ENCODE results near the gene SMAD4. TPM values are rescaled to one million over a fixed set of nuclear protein-coding genes. Genes with fewer than 3 reads are reported as not detected.

SMAD4 gene
- polyA plus RNA-seq, 3 donors = 21.0 to 34.0 (median 29.1) TPM

DNA sequence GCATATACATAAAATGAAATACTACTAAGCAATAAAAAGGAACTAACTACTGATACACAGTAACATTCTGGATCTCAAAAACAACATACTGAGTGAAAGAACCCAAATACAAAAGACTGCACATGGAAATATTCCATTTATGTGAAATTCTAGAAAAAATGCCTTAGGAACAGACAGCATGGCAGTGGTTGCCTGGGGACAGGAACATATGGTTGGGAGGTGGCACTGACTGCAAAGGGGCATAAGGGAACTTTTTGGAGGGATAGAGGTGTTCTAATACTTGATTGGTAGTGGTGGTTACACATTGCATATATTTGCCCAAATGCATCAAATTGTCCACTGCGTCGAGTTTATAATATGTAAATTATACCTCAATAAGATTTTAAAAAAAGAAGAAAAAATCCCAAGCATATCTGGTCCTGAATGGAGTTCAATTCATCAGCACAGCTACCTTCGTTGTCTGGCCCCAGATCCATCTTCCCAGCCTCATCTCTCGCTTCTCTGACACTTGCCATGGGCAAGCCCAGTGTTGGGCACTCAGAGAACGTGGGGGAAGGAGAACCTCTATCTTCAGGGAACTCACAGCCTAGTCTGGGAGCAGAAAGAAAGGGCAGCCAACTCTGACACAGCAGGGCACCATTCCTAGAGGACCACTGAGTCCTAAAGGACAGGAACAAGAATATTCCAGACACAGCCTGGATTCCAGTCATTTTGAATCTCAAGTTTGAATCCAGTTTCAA lies 8.6 kb upstream of the SMAD4 start:
- Mint-ChIP-seq H3K4me3 (no peak overlapping the region), H3K27ac (no peak overlapping the region), H3K27me3 (ENCODE audit: low read depth in 3 of 3) (peaks cover 0 to 2% (median 0%) of the 10 kb centered on the region in 3 donors), H3K4me1 (peaks cover 3% of the 10 kb centered on the region), H3K36me3 (peaks cover 12 to 16% of the 10 kb centered on the region in 2 donors), H3K9me3 (peaks cover 0 to 5% (median 0%) of the 10 kb centered on the region in 7 donors)
- H3K36me3 ChIP-seq (replicated peaks in 1 of 2; ENCODE audit: control insufficient read depth in 1 of 2, insufficient read depth in 2 of 2, low read length in 2 of 2) = peaks cover 0 to 8% of the 10 kb centered on the region in 2 donors
- no peaks in the 10 kb centered on the region for H4K20me1 ChIP-seq (ENCODE audit: insufficient read depth, low read length)
- 100% methylated on average over 3 of the region's 5 CpGs for WGBS (ENCODE audit: insufficient coverage)
- peaks cover 12 to 13% of the 10 kb centered on the region in 2 donors for H3K4me1 ChIP-seq (ENCODE audit: control insufficient read depth in 1 of 2, insufficient read depth in 2 of 2, low read length in 2 of 2)
- no peaks in the 10 kb centered on the region for H3K79me2 ChIP-seq (ENCODE audit: insufficient read depth, low read length)
- H3K9ac ChIP-seq (ENCODE audit: insufficient read depth, low read length, poor library complexity, severe bottlenecking) = no peak overlapping the region
- no peaks in the 10 kb centered on the region for H3K27me3 ChIP-seq (ENCODE audit: control insufficient read depth in 2 of 2, insufficient read depth in 2 of 2, low read length in 2 of 2)
- H3K4me3 ChIP-seq (replicated peaks in 1 of 3; ENCODE audit: low read depth in 2 of 3, low read length in 3 of 3) = no peak overlapping the region
- intact Hi-C loops (cut with micrococcal nuclease) = no loop called here
- H3K4me2 ChIP-seq (replicated peaks; ENCODE audit: extremely low read depth, low read length, poor library complexity, severe bottlenecking) = no peak overlapping the region
- no peak overlapping the region for H3K27ac ChIP-seq (ENCODE audit: low read depth in 1 of 2, low read length in 2 of 2)
- TF ChIP-seq, protein P1, sequence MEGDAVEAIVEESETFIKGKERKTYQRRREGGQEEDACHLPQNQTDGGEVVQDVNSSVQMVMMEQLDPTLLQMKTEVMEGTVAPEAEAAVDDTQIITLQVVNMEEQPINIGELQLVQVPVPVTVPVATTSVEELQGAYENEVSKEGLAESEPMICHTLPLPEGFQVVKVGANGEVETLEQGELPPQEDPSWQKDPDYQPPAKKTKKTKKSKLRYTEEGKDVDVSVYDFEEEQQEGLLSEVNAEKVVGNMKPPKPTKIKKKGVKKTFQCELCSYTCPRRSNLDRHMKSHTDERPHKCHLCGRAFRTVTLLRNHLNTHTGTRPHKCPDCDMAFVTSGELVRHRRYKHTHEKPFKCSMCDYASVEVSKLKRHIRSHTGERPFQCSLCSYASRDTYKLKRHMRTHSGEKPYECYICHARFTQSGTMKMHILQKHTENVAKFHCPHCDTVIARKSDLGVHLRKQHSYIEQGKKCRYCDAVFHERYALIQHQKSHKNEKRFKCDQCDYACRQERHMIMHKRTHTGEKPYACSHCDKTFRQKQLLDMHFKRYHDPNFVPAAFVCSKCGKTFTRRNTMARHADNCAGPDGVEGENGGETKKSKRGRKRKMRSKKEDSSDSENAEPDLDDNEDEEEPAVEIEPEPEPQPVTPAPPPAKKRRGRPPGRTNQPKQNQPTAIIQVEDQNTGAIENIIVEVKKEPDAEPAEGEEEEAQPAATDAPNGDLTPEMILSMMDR (IDR thresholded peaks at IDR 0.05) = no peak
- DNase-seq = no peak
- no peak overlapping the region for H2AFZ ChIP-seq (ENCODE audit: insufficient read depth, low read depth, low read length, poor library complexity, severe bottlenecking)
- H3K9me3 ChIP-seq (replicated peaks in 1 of 2; ENCODE audit: control insufficient read depth in 1 of 2, insufficient read depth in 1 of 2, low read length in 2 of 2) = no peaks in the 10 kb centered on the region

DNA sequence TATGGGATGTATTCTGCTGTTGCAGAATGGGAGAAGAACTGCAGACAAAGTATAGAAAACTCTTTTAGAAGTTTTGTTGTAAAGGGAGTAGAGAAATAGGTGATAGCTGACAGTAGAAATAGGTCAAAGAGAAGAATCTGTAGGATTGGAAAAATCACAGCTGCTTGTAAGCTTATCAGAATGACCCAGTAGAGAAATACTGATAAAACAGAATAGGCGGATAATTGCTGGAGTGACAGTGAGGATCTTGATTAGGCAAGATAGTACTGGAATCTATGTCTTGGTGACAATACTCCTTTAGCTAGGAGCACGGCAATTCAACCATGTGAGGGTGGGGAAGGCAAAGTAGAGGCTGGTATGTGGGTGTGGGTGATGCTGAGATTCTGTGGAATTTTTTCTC lies 4.5 kb upstream of the SMAD4 start:
- Histone ChIP-seq H3K4me3 (replicated peaks in 1 of 3; ENCODE audit: low read depth in 2 of 3, low read length in 3 of 3) (no peak overlapping the region), H3K36me3 (replicated peaks in 1 of 2; ENCODE audit: control insufficient read depth in 1 of 2, insufficient read depth in 2 of 2, low read length in 2 of 2) (no peaks in the 10 kb centered on the region), H3K4me2 (replicated peaks; ENCODE audit: extremely low read depth, low read length, poor library complexity, severe bottlenecking) (no peak overlapping the region), H3K9me3 (replicated peaks in 1 of 2; ENCODE audit: control insufficient read depth in 1 of 2, insufficient read depth in 1 of 2, low read length in 2 of 2) (no peaks in the 10 kb centered on the region), H3K27me3 (ENCODE audit: control insufficient read depth in 2 of 2, insufficient read depth in 2 of 2, low read length in 2 of 2) (no peaks in the 10 kb centered on the region), H3K79me2 (ENCODE audit: insufficient read depth, low read length) (peaks cover 11% of the 10 kb centered on the region), H3K4me1 (ENCODE audit: control insufficient read depth in 1 of 2, insufficient read depth in 2 of 2, low read length in 2 of 2) (peaks cover 21 to 26% of the 10 kb centered on the region in 2 donors), H2AFZ (ENCODE audit: insufficient read depth, low read depth, low read length, poor library complexity, severe bottlenecking) (no peak overlapping the region), H4K20me1 (ENCODE audit: insufficient read depth, low read length) (no peaks in the 10 kb centered on the region), H3K9ac (ENCODE audit: insufficient read depth, low read length, poor library complexity, severe bottlenecking) (no peak overlapping the region), H3K27ac (ENCODE audit: low read depth in 1 of 2, low read length in 2 of 2) (no peak overlapping the region)
- intact Hi-C loops (cut with micrococcal nuclease) = no loop called here
- WGBS (ENCODE audit: insufficient coverage) = 100% methylated on average over 2 of the region's 2 CpGs
- Mint-ChIP-seq H3K9me3 (peaks cover 0 to 6% (median 0%) of the 10 kb centered on the region in 7 donors), H3K27ac (no peak overlapping the region), H3K4me3 (no peak overlapping the region), H3K27me3 (ENCODE audit: low read depth in 3 of 3) (peaks cover 0 to 2% (median 0%) of the 10 kb centered on the region in 3 donors), H3K36me3 (peaks cover 13 to 18% of the 10 kb centered on the region in 2 donors), H3K4me1 (peaks cover 24% of the 10 kb centered on the region)
- DNase-seq = no peak
- TF ChIP-seq, protein P1 (IDR thresholded peaks at IDR 0.05) = no peak
